ENCODE results near the gene ASB15. TPM values are rescaled to one million over a fixed set of nuclear protein-coding genes. Genes with fewer than 3 reads are reported as not detected.

The ASB15 gene
- total RNA-seq, 5 donors from 2014 or later (not counting 1 experiment from before 2014, with no cell fraction given), result not detected

GRCh38 chr7:123581162-123581459 is 20.5 kb upstream of the ASB15 start:
- H3K9me3 Mint-ChIP-seq, result no peaks in the 10 kb centered on the region
- no peaks in the 10 kb centered on the region for H3K4me1 ChIP-seq (ENCODE audit: control insufficient read depth in 1 of 2, extremely low read depth in 1 of 2, insufficient read depth in 2 of 2, low read length in 2 of 2)
- H3K27me3 ChIP-seq (replicated peaks in 1 of 2; ENCODE audit: control insufficient read depth in 2 of 2, extremely low read depth in 1 of 2, insufficient read depth in 2 of 2, low read length in 1 of 2), result peaks cover 2 to 4% of the 10 kb centered on the region in 2 experiments
- H3K27ac Mint-ChIP-seq, result no peak overlapping the region
- no peaks in the 10 kb centered on the region for H3K9me3 ChIP-seq
- no peak overlapping the region for H3K4me3 ChIP-seq (ENCODE audit: control insufficient read depth in 1 of 2, extremely low read depth in 1 of 2, low read length in 1 of 2)
- DNase-seq (no peak), ATAC-seq (replicated peaks in 1 of 4) (no peak)
- ChIA-PET POLR2A (interaction anchor here in 1 of 2 donors (0.7 kb wide), 1 partner anchor 1232 kb away, joined by 4 read pairs; no protein-coding TSS in a partner anchor), CTCF (interaction anchor here (0.6 to 1.4 kb wide), 2 partner anchors 8 to 33 kb away, joined by 3 to 4 read pairs; no protein-coding TSS in a partner anchor)
- H3K27ac ChIP-seq (ENCODE audit: low read length), result no peak overlapping the region
- H3K4me1 Mint-ChIP-seq, result no peaks in the 10 kb centered on the region
- H3K36me3 ChIP-seq (ENCODE audit: control insufficient read depth in 2 of 2, extremely low read depth in 1 of 2, insufficient read depth in 1 of 2, low read length in 1 of 2), result no peaks in the 10 kb centered on the region
- H3K4me3 Mint-ChIP-seq, result no peak overlapping the region
- H3K36me3 Mint-ChIP-seq, result no peaks in the 10 kb centered on the region
- H3K27me3 Mint-ChIP-seq, result peaks cover 19 to 20% of the 10 kb centered on the region in 2 donors
- no CpG with 5 or more reads among the region's 2 CpGs for WGBS (ENCODE audit: insufficient coverage)

- no peaks in the 10 kb centered on the region for H3K36me3 Mint-ChIP-seq
- no peaks in the 10 kb centered on the region for H3K9me3 Mint-ChIP-seq
- Histone ChIP-seq H3K27ac (ENCODE audit: low read length) (no peak overlapping the region), H3K9me3 (no peaks in the 10 kb centered on the region), H3K4me1 (ENCODE audit: control insufficient read depth in 1 of 2, extremely low read depth in 1 of 2, insufficient read depth in 2 of 2, low read length in 2 of 2) (no peaks in the 10 kb centered on the region), H3K36me3 (ENCODE audit: control insufficient read depth in 2 of 2, extremely low read depth in 1 of 2, insufficient read depth in 1 of 2, low read length in 1 of 2) (no peaks in the 10 kb centered on the region), H3K4me3 (ENCODE audit: control insufficient read depth in 1 of 2, extremely low read depth in 1 of 2, low read length in 1 of 2) (no peak overlapping the region), H3K27me3 (replicated peaks in 1 of 2; ENCODE audit: control insufficient read depth in 2 of 2, extremely low read depth in 1 of 2, insufficient read depth in 2 of 2, low read length in 1 of 2) (peaks cover 0 to 4% of the 10 kb centered on the region in 2 experiments)
- WGBS (ENCODE audit: insufficient coverage), result no CpG with 5 or more reads among the region's 4 CpGs
- H3K27ac Mint-ChIP-seq, result no peak overlapping the region
- H3K4me1 Mint-ChIP-seq, result no peaks in the 10 kb centered on the region
- no peak overlapping the region for H3K4me3 Mint-ChIP-seq
- no peak for ATAC-seq (replicated peaks in 1 of 4)
- no peak for DNase-seq
- ChIA-PET POLR2A (no interaction called here), CTCF (interaction anchor here in 1 of 2 donors (0.7 to 0.8 kb wide), 2 partner anchors 41 to 72 kb away, joined by 3 to 5 read pairs; partner anchors contain the start of gene LMOD2)
- peaks cover 13 to 19% of the 10 kb centered on the region in 2 donors for H3K27me3 Mint-ChIP-seq
Observed at GRCh38 chr7:123583821-123584220, 17.8 kb upstream of the ASB15 start.

GRCh38 chr7:123588376-123588775 is 13.2 kb upstream of the ASB15 start:
- WGBS (ENCODE audit: insufficient coverage), result no CpG with 5 or more reads among the region's 2 CpGs
- Mint-ChIP-seq H3K27me3 (peaks cover 33 to 38% of the 10 kb centered on the region in 2 donors), H3K4me3 (no peak overlapping the region), H3K36me3 (no peaks in the 10 kb centered on the region), H3K27ac (no peak overlapping the region), H3K9me3 (no peaks in the 10 kb centered on the region), H3K4me1 (no peaks in the 10 kb centered on the region)
- Histone ChIP-seq H3K36me3 (ENCODE audit: control insufficient read depth in 2 of 2, extremely low read depth in 1 of 2, insufficient read depth in 1 of 2, low read length in 1 of 2) (no peaks in the 10 kb centered on the region), H3K27me3 (replicated peaks in 1 of 2; ENCODE audit: control insufficient read depth in 2 of 2, extremely low read depth in 1 of 2, insufficient read depth in 2 of 2, low read length in 1 of 2) (no peaks in the 10 kb centered on the region), H3K4me1 (ENCODE audit: control insufficient read depth in 1 of 2, extremely low read depth in 1 of 2, insufficient read depth in 2 of 2, low read length in 2 of 2) (no peaks in the 10 kb centered on the region), H3K27ac (ENCODE audit: low read length) (no peak overlapping the region), H3K4me3 (ENCODE audit: control insufficient read depth in 1 of 2, extremely low read depth in 1 of 2, low read length in 1 of 2) (no peak overlapping the region), H3K9me3 (no peaks in the 10 kb centered on the region)
- ATAC-seq (replicated peaks in 1 of 4) (no peak), DNase-seq (no peak)
- CTCF ChIA-PET, result no interaction called here
- POLR2A ChIA-PET, result interaction anchor here in 1 of 2 donors (0.7 to 0.8 kb wide), 2 partner anchors 10 to 28 kb away, joined by 3 to 4 read pairs; no protein-coding TSS in a partner anchor

- H3K36me3 ChIP-seq (ENCODE audit: control insufficient read depth in 2 of 2, extremely low read depth in 1 of 2, insufficient read depth in 1 of 2, low read length in 1 of 2), result no peaks in the 10 kb centered on the region
- 73% methylated on average over 10 of the region's 10 CpGs for WGBS (ENCODE audit: insufficient coverage)
- Mint-ChIP-seq H3K4me3 (no peak overlapping the region), H3K27ac (no peak overlapping the region), H3K27me3 (peaks cover 40 to 54% of the 10 kb centered on the region in 2 donors), H3K36me3 (no peaks in the 10 kb centered on the region), H3K4me1 (no peaks in the 10 kb centered on the region), H3K9me3 (no peaks in the 10 kb centered on the region)
- H3K4me1 ChIP-seq (ENCODE audit: control insufficient read depth in 1 of 2, extremely low read depth in 1 of 2, insufficient read depth in 2 of 2, low read length in 2 of 2), result no peaks in the 10 kb centered on the region
- H3K9me3 ChIP-seq, result no peaks in the 10 kb centered on the region
- CTCF ChIA-PET, result no interaction called here
- DNase-seq (no peak), ATAC-seq (replicated peaks in 1 of 4) (no peak)
- H3K4me3 ChIP-seq (ENCODE audit: control insufficient read depth in 1 of 2, extremely low read depth in 1 of 2, low read length in 1 of 2), result no peak overlapping the region
- POLR2A ChIA-PET, result no interaction called here
- H3K27ac ChIP-seq (ENCODE audit: low read length), result no peak overlapping the region
- peaks cover 0 to 11% of the 10 kb centered on the region in 2 experiments for H3K27me3 ChIP-seq (replicated peaks in 1 of 2; ENCODE audit: control insufficient read depth in 2 of 2, extremely low read depth in 1 of 2, insufficient read depth in 2 of 2, low read length in 1 of 2)
Observed at GRCh38 chr7:123594813-123595241, 6.8 kb upstream of the ASB15 start.

GRCh38 chr7:123598657-123599056 is 3.0 kb upstream of the ASB15 start:
- ChIA-PET CTCF (no interaction called here), POLR2A (interaction anchor here in 1 of 2 donors (0.6 kb wide), 1 partner anchor 10 kb away, joined by 3 read pairs; no protein-coding TSS in a partner anchor)
- Histone ChIP-seq H3K27me3 (replicated peaks in 1 of 2; ENCODE audit: control insufficient read depth in 2 of 2, extremely low read depth in 1 of 2, insufficient read depth in 2 of 2, low read length in 1 of 2) (peaks cover under 1 to 11% of the 10 kb centered on the region in 2 experiments), H3K9me3 (no peaks in the 10 kb centered on the region), H3K27ac (ENCODE audit: low read length) (no peak overlapping the region), H3K36me3 (ENCODE audit: control insufficient read depth in 2 of 2, extremely low read depth in 1 of 2, insufficient read depth in 1 of 2, low read length in 1 of 2) (no peaks in the 10 kb centered on the region), H3K4me3 (ENCODE audit: control insufficient read depth in 1 of 2, extremely low read depth in 1 of 2, low read length in 1 of 2) (no peak overlapping the region), H3K4me1 (ENCODE audit: control insufficient read depth in 1 of 2, extremely low read depth in 1 of 2, insufficient read depth in 2 of 2, low read length in 2 of 2) (no peaks in the 10 kb centered on the region)
- H3K9me3 Mint-ChIP-seq, result no peaks in the 10 kb centered on the region
- no peak for ATAC-seq (replicated peaks in 1 of 4)
- H3K4me1 Mint-ChIP-seq, result no peaks in the 10 kb centered on the region
- no peak overlapping the region for H3K4me3 Mint-ChIP-seq
- no peak for DNase-seq
- no peak overlapping the region for H3K27ac Mint-ChIP-seq
- no CpG with 5 or more reads among the region's 3 CpGs for WGBS (ENCODE audit: insufficient coverage)
- H3K36me3 Mint-ChIP-seq, result no peaks in the 10 kb centered on the region
- H3K27me3 Mint-ChIP-seq, result peaks cover 19 to 23% of the 10 kb centered on the region in 2 donors

GRCh38 chr7:123599766-123600165 is 1.9 kb upstream of the ASB15 start:
- Histone ChIP-seq H3K4me1 (ENCODE audit: control insufficient read depth in 1 of 2, extremely low read depth in 1 of 2, insufficient read depth in 2 of 2, low read length in 2 of 2) (no peaks in the 10 kb centered on the region), H3K36me3 (ENCODE audit: control insufficient read depth in 2 of 2, extremely low read depth in 1 of 2, insufficient read depth in 1 of 2, low read length in 1 of 2) (no peaks in the 10 kb centered on the region), H3K9me3 (no peaks in the 10 kb centered on the region), H3K27ac (ENCODE audit: low read length) (no peak overlapping the region), H3K27me3 (replicated peaks in 1 of 2; ENCODE audit: control insufficient read depth in 2 of 2, extremely low read depth in 1 of 2, insufficient read depth in 2 of 2, low read length in 1 of 2) (peaks cover 2 to 7% of the 10 kb centered on the region in 2 experiments), H3K4me3 (ENCODE audit: control insufficient read depth in 1 of 2, extremely low read depth in 1 of 2, low read length in 1 of 2) (no peak overlapping the region)
- DNase-seq (no peak), ATAC-seq (replicated peaks in 1 of 4) (no peak)
- peaks cover 16 to 18% of the 10 kb centered on the region in 2 donors for H3K27me3 Mint-ChIP-seq
- no peak overlapping the region for H3K27ac Mint-ChIP-seq
- no peaks in the 10 kb centered on the region for H3K36me3 Mint-ChIP-seq
- CTCF ChIA-PET, result no interaction called here
- no peaks in the 10 kb centered on the region for H3K4me1 Mint-ChIP-seq
- H3K4me3 Mint-ChIP-seq, result no peak overlapping the region
- WGBS (ENCODE audit: insufficient coverage), result no CpG with 5 or more reads among the region's 2 CpGs
- POLR2A ChIA-PET, result no interaction called here
- H3K9me3 Mint-ChIP-seq, result no peaks in the 10 kb centered on the region

- no peak for ATAC-seq (replicated peaks in 1 of 4)
- Mint-ChIP-seq H3K4me3 (no peak overlapping the region), H3K27ac (no peak overlapping the region), H3K9me3 (no peaks in the 10 kb centered on the region), H3K4me1 (no peaks in the 10 kb centered on the region), H3K27me3 (peaks cover 7 to 13% of the 10 kb centered on the region in 2 donors), H3K36me3 (no peaks in the 10 kb centered on the region)
- POLR2A ChIA-PET, result no interaction called here
- Histone ChIP-seq H3K27me3 (replicated peaks in 1 of 2; ENCODE audit: control insufficient read depth in 2 of 2, extremely low read depth in 1 of 2, insufficient read depth in 2 of 2, low read length in 1 of 2) (peaks cover 2 to 4% of the 10 kb centered on the region in 2 experiments), H3K36me3 (ENCODE audit: control insufficient read depth in 2 of 2, extremely low read depth in 1 of 2, insufficient read depth in 1 of 2, low read length in 1 of 2) (no peaks in the 10 kb centered on the region), H3K27ac (ENCODE audit: low read length) (no peak overlapping the region), H3K4me3 (ENCODE audit: control insufficient read depth in 1 of 2, extremely low read depth in 1 of 2, low read length in 1 of 2) (no peak overlapping the region), H3K4me1 (ENCODE audit: control insufficient read depth in 1 of 2, extremely low read depth in 1 of 2, insufficient read depth in 2 of 2, low read length in 2 of 2) (no peaks in the 10 kb centered on the region), H3K9me3 (no peaks in the 10 kb centered on the region)
- no peak for DNase-seq
- CTCF ChIA-PET, result no interaction called here
- 58% methylated on average over 2 of the region's 3 CpGs for WGBS (ENCODE audit: insufficient coverage)
Observed at GRCh38 chr7:123600876-123601275, 745 bp upstream of the ASB15 start.
